Transverse colon (tissue), 1 donor: ENCODE results near the gene SLC51A.

ENCODE experiments used
- EP300 ChIP-seq: sonication (generic); formaldehyde crosslinking; IDR thresholded peaks from one replicate; pipeline ENCODE4 v1.6.1; 2017; ENCODE audit warnings: antibody characterized with exemption, low read depth
- POLR2A ChIP-seq: fragments of 450-650 bp; IDR thresholded peaks from one replicate; pipeline ENCODE4 v1.6.1; 2016; ENCODE audit warnings: antibody characterized with exemption, mild to moderate bottlenecking, moderate library complexity

DNA sequence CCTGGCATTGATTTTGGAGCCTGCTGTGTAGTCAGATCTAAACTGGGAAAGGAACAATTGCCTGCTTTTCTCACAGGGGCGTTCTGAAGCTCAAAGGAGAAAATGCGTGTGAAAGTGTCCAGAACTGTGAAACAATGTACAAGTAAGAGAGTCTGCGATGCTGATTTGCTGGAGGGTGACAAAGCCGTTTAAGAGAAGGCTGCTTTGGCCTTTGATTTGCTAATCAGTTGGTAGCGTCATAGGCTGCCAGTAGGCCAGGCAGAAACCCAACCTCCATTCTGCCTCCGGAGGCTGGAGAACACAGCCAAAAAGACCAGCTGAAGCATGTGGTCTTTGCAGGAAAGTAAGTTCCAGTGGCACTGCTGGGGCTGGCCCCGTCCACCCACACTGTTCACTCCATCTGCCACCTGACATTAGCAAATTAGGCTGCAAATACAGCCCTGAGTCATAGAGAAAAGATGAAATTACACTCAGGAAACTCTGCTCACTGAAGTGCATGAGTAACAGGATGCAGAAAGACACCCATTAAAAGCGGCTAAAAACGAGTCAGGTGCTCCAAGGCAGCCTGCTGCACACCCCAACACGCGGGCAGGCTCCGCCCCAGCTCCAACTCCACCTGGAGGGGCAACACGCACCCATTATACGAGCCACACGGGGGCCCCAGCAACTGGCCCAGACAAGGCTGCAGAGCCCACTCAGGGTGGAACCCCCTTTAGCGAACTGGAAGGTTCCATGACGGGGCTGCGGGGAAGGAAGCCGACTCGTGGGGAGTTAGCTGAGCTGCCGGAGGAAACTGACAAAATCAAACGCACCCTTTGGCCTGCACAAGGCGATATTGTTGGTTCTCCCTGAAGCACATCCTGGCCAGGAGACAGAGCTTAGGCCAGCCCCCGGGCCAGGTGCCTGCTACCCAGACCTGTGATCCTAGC is 36.7 kb upstream of the SLC51A start:
- TF ChIP-seq POLR2A (peak; percentile 22), EP300 (no peak)
